Nephron (organoid): ENCODE results near the gene CDKL1.
A peak's percentile ranks its signal among the peaks of the same experiment; 100 is the strongest.

Experiments used
- H3K27ac Mint-ChIP-seq, 3 experiments: 2 replicates each; pipeline ENCODE4 v1.8.0; 2020; ENCODE audit warnings: mixed read lengths in 3 of 3, mild to moderate bottlenecking in 2 of 3, moderate library complexity in 1 of 3
- H3K27me3 Mint-ChIP-seq: 2 replicates; pipeline ENCODE4 v1.8.0; 2021; ENCODE audit warnings: low read depth, mild to moderate bottlenecking, moderate library complexity, mixed read lengths
- H3K36me3 Mint-ChIP-seq: 2 replicates; pipeline ENCODE4 v1.8.0; 2020; ENCODE audit warnings: low read depth, mixed read lengths
- H3K4me1 Mint-ChIP-seq: 2 replicates; pipeline ENCODE4 v1.8.0; 2020; ENCODE audit warnings: mixed read lengths
- H3K4me3 Mint-ChIP-seq, 3 experiments: 2 replicates each; pipeline ENCODE4 v1.8.0; 2020; ENCODE audit warnings: mild to moderate bottlenecking in 3 of 3, mixed read lengths in 3 of 3, moderate library complexity in 2 of 3
- H3K9me3 Mint-ChIP-seq: 2 replicates; pipeline ENCODE4 v1.8.0; 2020; ENCODE audit warnings: mixed read lengths
- CTCF ChIP-seq, 3 experiments: fragments of 200-600 bp; sonication (generic); IDR thresholded peaks; one replicate each; pipeline ENCODE4 v1.5.0; 2021; ENCODE audit warnings: antibody characterized with exemption in 3 of 3; ENCODE audit not compliant: unreplicated experiment in 3 of 3

CDKL1 gene

GRCh38 chr14:50340045-50340444 lies 56.6 kb downstream of the CDKL1 start:
- Mint-ChIP-seq H3K4me1 (peaks cover 47% of the 10 kb centered on the region), H3K27me3 (no peaks in the 10 kb centered on the region), H3K4me3 (no peak overlapping the region), H3K9me3 (no peaks in the 10 kb centered on the region), H3K27ac (peak overlapping the region in 1 of 3 experiments; percentile 19), H3K36me3 (no peaks in the 10 kb centered on the region)
- no peak for TF ChIP-seq CTCF (IDR thresholded peaks at IDR 0.05; ENCODE audit: unreplicated experiment in 3 of 3)

- Mint-ChIP-seq H3K4me3 (no peak overlapping the region), H3K4me1 (peaks cover 42% of the 10 kb centered on the region)
- no peak for TF ChIP-seq CTCF (IDR thresholded peaks at IDR 0.05; ENCODE audit: unreplicated experiment in 3 of 3)
Observed at GRCh38 chr14:50339178-50339804, 57.4 kb downstream of the CDKL1 start.

GRCh38 chr14:50338587-50338986 lies 58.1 kb downstream of the CDKL1 start:
- Mint-ChIP-seq H3K9me3 (no peaks in the 10 kb centered on the region), H3K36me3 (no peaks in the 10 kb centered on the region)
- no peak for TF ChIP-seq CTCF (IDR thresholded peaks at IDR 0.05; ENCODE audit: unreplicated experiment in 3 of 3)

More at GRCh38 chr14:50339178-50339804, 57.4 kb downstream of the CDKL1 start:
- H3K27ac Mint-ChIP-seq, result no peak overlapping the region
- no peaks in the 10 kb centered on the region for H3K9me3 Mint-ChIP-seq
- no peaks in the 10 kb centered on the region for H3K36me3 Mint-ChIP-seq
- no peaks in the 10 kb centered on the region for H3K27me3 Mint-ChIP-seq

GRCh38 chr14:50335989-50336824 lies 60.5 kb downstream of the CDKL1 start:
- H3K9me3 Mint-ChIP-seq, result no peaks in the 10 kb centered on the region
- peak overlapping the region in 2 of 3 experiments; percentile 10 to 31 for H3K4me3 Mint-ChIP-seq
- no peak for TF ChIP-seq CTCF (IDR thresholded peaks at IDR 0.05; ENCODE audit: unreplicated experiment in 3 of 3)
- H3K27me3 Mint-ChIP-seq, result no peaks in the 10 kb centered on the region
- H3K36me3 Mint-ChIP-seq, result no peaks in the 10 kb centered on the region
- peak overlapping the region; percentile 92 to 95 (median 95) for H3K27ac Mint-ChIP-seq
- peaks cover 19% of the 10 kb centered on the region for H3K4me1 Mint-ChIP-seq

More at GRCh38 chr14:50338587-50338986, 58.1 kb downstream of the CDKL1 start:
- Mint-ChIP-seq H3K4me3 (no peak overlapping the region), H3K27me3 (no peaks in the 10 kb centered on the region), H3K27ac (no peak overlapping the region), H3K4me1 (peaks cover 36% of the 10 kb centered on the region)

- peaks cover 15% of the 10 kb centered on the region for H3K4me1 Mint-ChIP-seq
- H3K36me3 Mint-ChIP-seq, result no peaks in the 10 kb centered on the region
- H3K4me3 Mint-ChIP-seq, result peak overlapping the region; percentile 1 to 20 (median 12)
- H3K27ac Mint-ChIP-seq, result peak overlapping the region; percentile 92 to 95 (median 95)
- H3K27me3 Mint-ChIP-seq, result no peaks in the 10 kb centered on the region
- TF ChIP-seq CTCF (IDR thresholded peaks at IDR 0.05; ENCODE audit: unreplicated experiment in 3 of 3), result no peak
- H3K9me3 Mint-ChIP-seq, result no peaks in the 10 kb centered on the region
Observed at GRCh38 chr14:50335389-50335788, 61.3 kb downstream of the CDKL1 start.
